Measurements from ENCODE around the gene ZBTB12. TPM values are rescaled to one million over a fixed set of nuclear protein-coding genes. Genes with fewer than 3 reads are reported as not detected.
"Not testable (repeated sequence)": the region's sequence is repeated elsewhere in the genome, so short reads cannot be mapped to it uniquely, and the experiment has no call there.

Gene ZBTB12
- total and polyA plus RNA-seq, 4 donors, result 1.2 to 4.9 (median 2.6) TPM

DNA sequence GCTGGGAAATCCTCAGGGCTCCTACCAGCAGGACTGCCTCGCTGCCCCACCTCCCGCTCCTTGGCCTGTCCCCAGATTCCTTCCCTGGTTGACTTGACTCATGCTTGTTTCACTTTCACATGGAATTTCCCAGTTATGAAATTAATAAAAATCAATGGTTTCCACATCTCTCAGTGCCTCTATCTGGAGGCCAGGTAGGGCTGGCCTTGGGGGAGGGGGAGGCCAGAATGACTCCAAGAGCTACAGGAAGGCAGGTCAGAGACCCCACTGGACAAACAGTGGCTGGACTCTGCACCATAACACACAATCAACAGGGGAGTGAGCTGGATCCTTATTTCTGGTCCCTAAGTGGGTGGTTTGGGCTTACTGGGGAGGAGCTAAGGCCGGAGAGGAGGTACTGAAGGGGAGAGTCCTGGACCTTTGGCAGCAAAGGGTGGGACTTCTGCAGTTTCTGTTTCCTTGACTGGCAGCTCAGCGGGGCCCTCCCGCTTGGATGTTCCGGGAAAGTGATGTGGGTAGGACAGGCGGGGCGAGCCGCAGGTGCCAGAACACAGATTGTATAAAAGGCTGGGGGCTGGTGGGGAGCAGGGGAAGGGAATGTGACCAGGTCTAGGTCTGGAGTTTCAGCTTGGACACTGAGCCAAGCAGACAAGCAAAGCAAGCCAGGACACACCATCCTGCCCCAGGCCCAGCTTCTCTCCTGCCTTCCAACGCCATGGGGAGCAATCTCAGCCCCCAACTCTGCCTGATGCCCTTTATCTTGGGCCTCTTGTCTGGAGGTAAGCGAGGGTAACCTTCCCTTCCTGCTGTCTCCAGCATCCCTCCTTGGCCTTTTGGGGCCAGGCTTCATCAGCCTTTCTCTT lies 43.9 kb upstream of the ZBTB12 start, which contains the start of gene CFB:
CFB (plus strand) TSS at position 589 of the 863 bp plus-strand sequence; CDS start at position 716, 127 bp downstream.
- H3K36me3 ChIP-seq (ENCODE audit: control insufficient read depth in 1 of 2, insufficient read depth in 2 of 2, low read length in 1 of 2), result no peaks in the 10 kb centered on the region
- no peaks in the 10 kb centered on the region for H3K4me1 ChIP-seq (ENCODE audit: control insufficient read depth in 1 of 2, insufficient read depth in 2 of 2, low read length in 2 of 2)
- no peak within 1 kb of the TSS for H3K4me3 ChIP-seq (ENCODE audit: low read length in 2 of 2)
- DNase-seq (peak; percentile 93 to 95), ATAC-seq (ENCODE audit: low FRiP score) (peak; percentile 88)
- H3K27ac ChIP-seq (ENCODE audit: low read depth in 1 of 2, low read length in 2 of 2), result peak within 1 kb of the TSS; percentile 36 to 85
- intact Hi-C loops (cut with DNase I), result loop anchor here in 1 of 2 donors (5.0 kb wide), 1 partner anchor 43 kb away; the partner anchor contains the start of gene ZBTB12
- WGBS, 2 donors, result 22 to 29% methylated on average over 11 of the region's 11 CpGs
- H3K27me3 ChIP-seq (ENCODE audit: control insufficient read depth in 1 of 2, insufficient read depth in 2 of 2, low read length in 1 of 2), result no peaks in the 10 kb centered on the region
- no peaks in the 10 kb centered on the region for H3K9me3 ChIP-seq (ENCODE audit: control insufficient read depth, low read length)

DNA sequence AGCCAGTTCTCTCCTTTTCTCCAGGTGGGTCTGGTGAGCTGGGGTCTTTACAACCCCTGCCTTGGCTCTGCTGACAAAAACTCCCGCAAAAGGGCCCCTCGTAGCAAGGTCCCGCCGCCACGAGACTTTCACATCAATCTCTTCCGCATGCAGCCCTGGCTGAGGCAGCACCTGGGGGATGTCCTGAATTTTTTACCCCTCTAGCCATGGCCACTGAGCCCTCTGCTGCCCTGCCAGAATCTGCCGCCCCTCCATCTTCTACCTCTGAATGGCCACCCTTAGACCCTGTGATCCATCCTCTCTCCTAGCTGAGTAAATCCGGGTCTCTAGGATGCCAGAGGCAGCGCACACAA lies 43.2 kb upstream of the ZBTB12 start:
- ATAC-seq (ENCODE audit: low FRiP score) (no peak), DNase-seq (no peak)
- Histone ChIP-seq H3K4me1 (ENCODE audit: control insufficient read depth in 1 of 2, insufficient read depth in 2 of 2, low read length in 2 of 2) (no peaks in the 10 kb centered on the region), H3K36me3 (ENCODE audit: control insufficient read depth in 1 of 2, insufficient read depth in 2 of 2, low read length in 1 of 2) (no peaks in the 10 kb centered on the region), H3K4me3 (ENCODE audit: low read length in 2 of 2) (no peak overlapping the region), H3K9me3 (ENCODE audit: control insufficient read depth, low read length) (no peaks in the 10 kb centered on the region), H3K27me3 (ENCODE audit: control insufficient read depth in 1 of 2, insufficient read depth in 2 of 2, low read length in 1 of 2) (no peaks in the 10 kb centered on the region), H3K27ac (ENCODE audit: low read depth in 1 of 2, low read length in 2 of 2) (peak overlapping the region in 1 of 2 donors; percentile 73)
- 47 to 55% methylated on average over 9 of the region's 9 CpGs for WGBS, 2 donors
- intact Hi-C loops (cut with DNase I), result loop anchor here in 1 of 2 donors (5.0 kb wide), 1 partner anchor 43 kb away; the partner anchor contains the start of gene ZBTB12

DNA sequence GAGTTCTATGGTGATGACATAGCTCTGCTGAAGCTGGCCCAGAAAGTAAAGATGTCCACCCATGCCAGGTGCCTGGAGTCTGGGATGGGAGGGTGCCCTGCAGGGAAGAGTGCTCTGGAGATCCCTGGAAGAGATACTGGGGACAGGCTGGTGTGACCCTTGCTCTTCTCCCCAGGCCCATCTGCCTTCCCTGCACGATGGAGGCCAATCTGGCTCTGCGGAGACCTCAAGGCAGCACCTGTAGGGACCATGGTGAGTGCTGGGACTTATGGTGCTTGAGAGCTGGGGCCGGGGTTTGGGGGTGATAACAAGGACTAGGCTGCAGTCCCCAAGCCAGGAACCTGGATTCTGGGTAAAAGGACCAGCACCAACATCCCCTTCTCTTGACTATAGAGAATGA lies 41.9 kb upstream of the ZBTB12 start:
- no peak overlapping the region for H3K27ac ChIP-seq (ENCODE audit: low read depth in 1 of 2, low read length in 2 of 2)
- H3K4me1 ChIP-seq (ENCODE audit: control insufficient read depth in 1 of 2, insufficient read depth in 2 of 2, low read length in 2 of 2), result no peaks in the 10 kb centered on the region
- no peak overlapping the region for H3K4me3 ChIP-seq (ENCODE audit: low read length in 2 of 2)
- 87 to 90% methylated on average over 3 of the region's 3 CpGs for WGBS, 2 donors
- ATAC-seq (ENCODE audit: low FRiP score), result no peak
- peak; percentile 32 to 55 for DNase-seq
- no peaks in the 10 kb centered on the region for H3K36me3 ChIP-seq (ENCODE audit: control insufficient read depth in 1 of 2, insufficient read depth in 2 of 2, low read length in 1 of 2)
- no peaks in the 10 kb centered on the region for H3K9me3 ChIP-seq (ENCODE audit: control insufficient read depth, low read length)
- H3K27me3 ChIP-seq (ENCODE audit: control insufficient read depth in 1 of 2, insufficient read depth in 2 of 2, low read length in 1 of 2), result no peaks in the 10 kb centered on the region
- intact Hi-C loops (cut with DNase I), result no loop called here

DNA sequence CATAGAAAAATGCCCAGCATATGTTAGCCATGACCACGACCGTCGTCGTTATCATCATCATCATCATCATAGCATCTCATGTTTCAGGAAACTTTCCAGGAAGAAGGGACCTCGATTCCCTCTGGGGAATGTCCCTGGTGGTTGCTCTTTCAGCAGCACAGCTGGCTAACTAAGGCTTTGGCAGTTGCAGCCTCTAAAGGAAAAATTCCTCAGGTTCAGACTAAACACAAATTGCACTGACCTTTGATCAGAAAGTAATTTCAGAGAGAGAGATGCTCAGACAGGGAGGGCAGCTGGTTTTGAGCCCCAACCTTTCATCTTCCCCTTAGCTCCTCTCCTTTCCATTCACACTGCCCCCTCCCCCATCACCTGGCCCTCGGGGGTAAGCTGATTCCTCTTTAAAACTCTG lies 38.4 kb upstream of the ZBTB12 start:
- Histone ChIP-seq H3K4me1 (ENCODE audit: control insufficient read depth in 1 of 2, insufficient read depth in 2 of 2, low read length in 2 of 2) (no peaks in the 10 kb centered on the region), H3K27ac (ENCODE audit: low read depth in 1 of 2, low read length in 2 of 2) (no peak overlapping the region), H3K4me3 (ENCODE audit: low read length in 2 of 2) (no peak overlapping the region), H3K9me3 (ENCODE audit: control insufficient read depth, low read length) (no peaks in the 10 kb centered on the region), H3K27me3 (ENCODE audit: control insufficient read depth in 1 of 2, insufficient read depth in 2 of 2, low read length in 1 of 2) (no peaks in the 10 kb centered on the region), H3K36me3 (ENCODE audit: control insufficient read depth in 1 of 2, insufficient read depth in 2 of 2, low read length in 1 of 2) (no peaks in the 10 kb centered on the region)
- DNase-seq (peak in 1 of 2 donors; percentile 2), ATAC-seq (ENCODE audit: low FRiP score) (no peak)
- intact Hi-C loops (cut with DNase I), result no loop called here
- 10 to 13% methylated on average over 6 of the region's 6 CpGs for WGBS, 2 donors

DNA sequence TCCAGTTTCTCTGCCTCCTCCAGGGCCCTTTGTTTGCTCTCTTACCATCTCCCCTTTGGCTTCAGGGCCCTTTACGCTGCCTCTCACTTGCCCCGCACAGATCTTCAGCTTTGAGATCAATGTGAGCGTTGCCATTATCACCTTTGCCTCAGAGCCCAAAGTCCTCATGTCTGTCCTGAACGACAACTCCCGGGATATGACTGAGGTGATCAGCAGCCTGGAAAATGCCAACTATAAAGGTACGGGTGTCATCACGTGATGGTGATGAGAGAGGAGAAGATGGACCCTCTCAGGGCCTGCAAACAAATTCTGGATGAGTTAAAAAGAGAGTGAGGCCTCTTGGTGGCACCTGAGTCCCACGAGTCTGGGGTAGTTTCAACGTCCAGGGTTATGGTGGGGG lies 33.9 kb upstream of the ZBTB12 start:
- Histone ChIP-seq H3K36me3 (ENCODE audit: control insufficient read depth in 1 of 2, insufficient read depth in 2 of 2, low read length in 1 of 2) (no peaks in the 10 kb centered on the region), H3K27ac (ENCODE audit: low read depth in 1 of 2, low read length in 2 of 2) (no peak overlapping the region), H3K27me3 (ENCODE audit: control insufficient read depth in 1 of 2, insufficient read depth in 2 of 2, low read length in 1 of 2) (no peaks in the 10 kb centered on the region), H3K4me1 (ENCODE audit: control insufficient read depth in 1 of 2, insufficient read depth in 2 of 2, low read length in 2 of 2) (no peaks in the 10 kb centered on the region), H3K9me3 (ENCODE audit: control insufficient read depth, low read length) (no peaks in the 10 kb centered on the region), H3K4me3 (ENCODE audit: low read length in 2 of 2) (no peak overlapping the region)
- WGBS, 2 donors, result 80 to 81% methylated on average over 9 of the region's 9 CpGs
- no peak for ATAC-seq (ENCODE audit: low FRiP score)
- intact Hi-C loops (cut with DNase I), result no loop called here
- DNase-seq, result peak in 1 of 2 donors; percentile 13

DNA sequence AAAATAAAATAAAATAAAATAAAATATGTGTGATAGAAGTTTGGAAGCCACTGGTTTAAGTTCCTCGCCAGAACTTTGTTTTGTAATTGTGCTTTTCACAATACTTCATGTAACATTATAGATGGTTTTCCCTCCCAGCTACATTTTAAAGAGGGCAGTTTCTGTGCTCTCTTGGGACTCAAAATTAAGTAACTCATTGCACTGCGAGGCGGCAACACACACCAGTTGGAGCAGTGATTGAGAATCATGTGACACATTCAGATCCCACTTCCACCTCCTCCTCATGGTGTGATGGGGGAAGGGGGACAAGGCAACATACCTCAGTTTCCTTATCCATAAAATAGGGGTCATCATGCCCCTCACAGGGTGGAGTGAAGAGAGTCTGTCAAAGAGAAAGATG lies 33.1 kb upstream of the ZBTB12 start:
- no peaks in the 10 kb centered on the region for H3K4me1 ChIP-seq (ENCODE audit: control insufficient read depth in 1 of 2, insufficient read depth in 2 of 2, low read length in 2 of 2)
- no peaks in the 10 kb centered on the region for H3K9me3 ChIP-seq (ENCODE audit: control insufficient read depth, low read length)
- no peaks in the 10 kb centered on the region for H3K36me3 ChIP-seq (ENCODE audit: control insufficient read depth in 1 of 2, insufficient read depth in 2 of 2, low read length in 1 of 2)
- intact Hi-C loops (cut with DNase I), result no loop called here
- ATAC-seq (ENCODE audit: low FRiP score) (no peak), DNase-seq (peak; percentile 2 to 9)
- H3K4me3 ChIP-seq (ENCODE audit: low read length in 2 of 2), result no peak overlapping the region
- 53 to 62% methylated on average over 3 of the region's 3 CpGs for WGBS, 2 donors
- H3K27ac ChIP-seq (ENCODE audit: low read depth in 1 of 2, low read length in 2 of 2), result no peak overlapping the region
- no peaks in the 10 kb centered on the region for H3K27me3 ChIP-seq (ENCODE audit: control insufficient read depth in 1 of 2, insufficient read depth in 2 of 2, low read length in 1 of 2)

DNA sequence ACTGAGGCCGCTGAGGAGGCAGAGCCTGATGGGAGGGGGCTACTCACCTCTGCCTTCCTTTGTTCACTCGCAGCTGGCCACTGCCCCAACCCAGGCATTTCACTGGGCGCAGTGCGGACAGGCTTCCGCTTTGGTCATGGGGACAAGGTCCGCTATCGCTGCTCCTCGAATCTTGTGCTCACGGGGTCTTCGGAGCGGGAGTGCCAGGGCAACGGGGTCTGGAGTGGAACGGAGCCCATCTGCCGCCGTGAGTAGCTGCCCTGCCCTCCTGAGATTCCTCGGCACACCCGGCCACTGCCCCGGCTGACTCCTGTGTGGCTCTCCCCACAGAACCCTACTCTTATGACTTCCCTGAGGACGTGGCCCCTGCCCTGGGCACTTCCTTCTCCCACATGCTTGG lies 31.7 kb upstream of the ZBTB12 start:
- ATAC-seq (ENCODE audit: low FRiP score) (no peak), DNase-seq (peak in 1 of 2 donors; percentile 67)
- no peaks in the 10 kb centered on the region for H3K9me3 ChIP-seq (ENCODE audit: control insufficient read depth, low read length)
- no peak overlapping the region for H3K27ac ChIP-seq (ENCODE audit: low read depth in 1 of 2, low read length in 2 of 2)
- H3K4me3 ChIP-seq (ENCODE audit: low read length in 2 of 2), result no peak overlapping the region
- H3K27me3 ChIP-seq (ENCODE audit: control insufficient read depth in 1 of 2, insufficient read depth in 2 of 2, low read length in 1 of 2), result no peaks in the 10 kb centered on the region
- intact Hi-C loops (cut with DNase I), result no loop called here
- WGBS, 2 donors, result 86 to 89% methylated on average over 18 to 19 of the region's 19 CpGs
- H3K4me1 ChIP-seq (ENCODE audit: control insufficient read depth in 1 of 2, insufficient read depth in 2 of 2, low read length in 2 of 2), result no peaks in the 10 kb centered on the region
- no peaks in the 10 kb centered on the region for H3K36me3 ChIP-seq (ENCODE audit: control insufficient read depth in 1 of 2, insufficient read depth in 2 of 2, low read length in 1 of 2)

DNA sequence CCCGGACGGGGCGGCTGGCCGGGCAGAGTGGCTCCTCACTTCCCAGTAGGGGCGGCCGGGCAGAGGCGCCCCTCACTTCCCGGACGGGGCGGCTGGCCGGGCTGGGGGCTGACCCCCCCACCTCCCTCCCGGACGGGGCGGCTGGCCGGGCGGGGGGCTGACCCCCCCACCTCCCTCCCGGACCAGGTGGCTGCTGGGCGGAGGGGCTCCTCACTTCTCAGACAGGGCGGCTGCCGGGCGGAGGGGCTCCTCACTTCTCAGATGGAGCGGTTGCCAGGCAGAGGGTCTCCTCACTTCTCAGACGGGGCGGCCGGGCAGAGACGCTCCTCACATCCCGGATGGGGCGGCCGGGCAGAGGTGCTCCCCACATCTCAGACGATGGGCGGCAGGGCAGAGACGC lies 30.3 kb upstream of the ZBTB12 start:
- intact Hi-C loops (cut with DNase I); H3K36me3 ChIP-seq (ENCODE audit: control insufficient read depth in 1 of 2, insufficient read depth in 2 of 2, low read length in 1 of 2); H3K4me3 ChIP-seq (ENCODE audit: low read length in 2 of 2); ATAC-seq (ENCODE audit: low FRiP score); H3K4me1 ChIP-seq (ENCODE audit: control insufficient read depth in 1 of 2, insufficient read depth in 2 of 2, low read length in 2 of 2); H3K9me3 ChIP-seq (ENCODE audit: control insufficient read depth, low read length); H3K27ac ChIP-seq (ENCODE audit: low read depth in 1 of 2, low read length in 2 of 2); H3K27me3 ChIP-seq (ENCODE audit: control insufficient read depth in 1 of 2, insufficient read depth in 2 of 2, low read length in 1 of 2): not testable (repeated sequence)
- 91 to 97% methylated on average over 16 to 32 of the region's 32 CpGs for WGBS, 2 donors
- DNase-seq, result peak in 1 of 2 donors; percentile 29

DNA sequence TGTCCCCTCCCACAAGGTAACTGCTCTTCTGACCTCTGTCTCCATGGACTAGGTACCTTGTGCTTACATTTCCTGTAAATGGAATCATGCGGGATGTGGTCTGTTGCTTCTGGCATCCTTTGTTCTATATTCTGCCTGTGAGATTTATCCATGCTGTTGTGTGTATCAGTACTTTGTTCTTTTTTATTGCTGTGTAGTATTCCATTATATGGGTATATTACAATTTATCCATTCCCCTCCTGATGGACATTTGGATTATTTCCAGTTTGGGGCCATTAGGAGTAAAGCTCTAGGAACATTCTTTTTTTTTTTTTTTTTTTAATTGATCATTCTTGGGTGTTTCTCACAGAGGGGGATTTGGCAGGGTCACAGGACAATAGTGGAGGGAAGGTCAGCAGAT lies 29.1 kb upstream of the ZBTB12 start:
- Histone ChIP-seq H3K27ac (ENCODE audit: low read depth in 1 of 2, low read length in 2 of 2) (no peak overlapping the region), H3K9me3 (ENCODE audit: control insufficient read depth, low read length) (no peaks in the 10 kb centered on the region), H3K36me3 (ENCODE audit: control insufficient read depth in 1 of 2, insufficient read depth in 2 of 2, low read length in 1 of 2) (no peaks in the 10 kb centered on the region), H3K4me3 (ENCODE audit: low read length in 2 of 2) (no peak overlapping the region), H3K27me3 (ENCODE audit: control insufficient read depth in 1 of 2, insufficient read depth in 2 of 2, low read length in 1 of 2) (no peaks in the 10 kb centered on the region), H3K4me1 (ENCODE audit: control insufficient read depth in 1 of 2, insufficient read depth in 2 of 2, low read length in 2 of 2) (no peaks in the 10 kb centered on the region)
- DNase-seq (no peak), ATAC-seq (ENCODE audit: low FRiP score) (no peak)
- intact Hi-C loops (cut with DNase I), result no loop called here
- WGBS, 2 donors, result 90 to 96% methylated on average over 1 of the region's 1 CpG

Data from aorta (tissue), 5 donors.